Posterior vena cava (tissue), 2 donors: ENCODE data around the gene EYS. TPM values are rescaled to one million over a fixed set of nuclear protein-coding genes. Genes with fewer than 3 reads are reported as not detected.
"Not testable (repeated sequence)": the region's sequence is repeated elsewhere in the genome, so short reads cannot be mapped to it uniquely, and the experiment has no call there.

Experiments used
- DNase-seq: peaks from one replicate; pipeline ENCODE4 v3.0.0-alpha.2; 2020; ENCODE audit warnings: low spot score
- intact Hi-C, 2 donors: fragments of 100-400 bp; cut with DNase I; formaldehyde crosslinking; loops; one replicate each; pipeline versions ENCODE4 v1.14.1 to v1.14.2; 2022 to 2023
- total RNA-seq, 2 donors: library from RNA; stranded (reverse); fragmentation: NEBNext Ultra II Directional; extraction: Animal tissue kit (Norgen Biotek cat#: 25700); gene quantifications; one replicate each; pipeline ENCODE4 v1.2.1, GENCODE V29; 2021
- donor health status: DM: yes; HTN: yes; CAD: no.
- donor health status: DM: yes; HTN: yes; CAD: no.

EYS gene
- total RNA-seq, 2 donors from 2014 or later: not detected

- DNase-seq: no peak
- intact Hi-C loops: no loop called here
These were observed 1913.4 kb downstream of the EYS start for GRCh38 chr6:63793465-63794137.

GRCh38 chr6:63792736-63793464, 1914.1 kb downstream of the EYS start:
- intact Hi-C loops: no loop called here

GRCh38 chr6:63790334-63790733, 1916.7 kb downstream of the EYS start:
- intact Hi-C loops: no loop called here
- DNase-seq: no peak

More at GRCh38 chr6:63792736-63793464, 1914.1 kb downstream of the EYS start:
- DNase-seq: no peak

GRCh38 chr6:63789699-63790098, 1917.3 kb downstream of the EYS start:
- intact Hi-C loops: no loop called here
- no peak for DNase-seq

- no peak for DNase-seq
- intact Hi-C loops: no loop called here
These were observed 1918.5 kb downstream of the EYS start for GRCh38 chr6:63788569-63788968.

GRCh38 chr6:63787021-63787420, 1920.0 kb downstream of the EYS start:
- intact Hi-C loops: no loop called here

GRCh38 chr6:63785006-63785405, 1922.0 kb downstream of the EYS start:
- no peak for DNase-seq
- intact Hi-C loops: no loop called here

More at GRCh38 chr6:63787021-63787420, 1920.0 kb downstream of the EYS start:
- no peak for DNase-seq

- intact Hi-C loops: no loop called here
- no peak for DNase-seq
These were observed 1923.9 kb downstream of the EYS start for GRCh38 chr6:63783096-63783495.

GRCh38 chr6:63774961-63775360, 1932.1 kb downstream of the EYS start:
- intact Hi-C loops: no loop called here
- DNase-seq: no peak

GRCh38 chr6:63773200-63773599, 1933.8 kb downstream of the EYS start:
- no peak for DNase-seq
- intact Hi-C loops: no loop called here

GRCh38 chr6:63765828-63766227, 1941.2 kb downstream of the EYS start:
- no peak for DNase-seq
- intact Hi-C loops: no loop called here

- intact Hi-C loops: loop anchor here (5.0 kb wide), 3 partner anchors 162 to 412 kb away; no protein-coding TSS in a partner anchor
- DNase-seq: no peak
These were observed 1942.6 kb downstream of the EYS start for GRCh38 chr6:63764318-63764916.

GRCh38 chr6:63760199-63760598, 1946.8 kb downstream of the EYS start:
- DNase-seq: no peak
- intact Hi-C loops: loop anchor here (5.0 kb wide), 3 partner anchors 158 to 408 kb away; no protein-coding TSS in a partner anchor

GRCh38 chr6:63759605-63760105, 1947.4 kb downstream of the EYS start:
- DNase-seq: no peak

GRCh38 chr6:63757826-63758225, 1949.2 kb downstream of the EYS start:
- intact Hi-C loops: no loop called here
- no peak for DNase-seq

More at GRCh38 chr6:63759605-63760105, 1947.4 kb downstream of the EYS start:
- intact Hi-C loops: loop anchor here (5.0 kb wide), 3 partner anchors 157 to 407 kb away; no protein-coding TSS in a partner anchor

GRCh38 chr6:63757275-63757674, 1949.8 kb downstream of the EYS start:
- intact Hi-C loops, DNase-seq: not testable (repeated sequence)

- intact Hi-C loops: no loop called here
- no peak for DNase-seq
These were observed 1956.6 kb downstream of the EYS start for GRCh38 chr6:63750400-63750799.

GRCh38 chr6:63745784-63746183, 1961.2 kb downstream of the EYS start:
- no peak for DNase-seq
- intact Hi-C loops: no loop called here

- no peak for DNase-seq
- intact Hi-C loops: no loop called here
These were observed 1962.2 kb downstream of the EYS start for GRCh38 chr6:63744810-63745209.

GRCh38 chr6:63743691-63744090, 1963.3 kb downstream of the EYS start:
- DNase-seq: no peak
- intact Hi-C loops: no loop called here
